Measurements from ENCODE around the gene PLXDC1.
"Not testable (repeated sequence)": the region's sequence is repeated elsewhere in the genome, so short reads cannot be mapped to it uniquely, and the experiment has no call there.

The PLXDC1 gene

GRCh38 chr17:39170109-39170508, 18.7 kb upstream of the PLXDC1 start:
- TF ChIP-seq CTCF (conservative IDR thresholded peaks at IDR 0.05) = no peak
- H3K27ac ChIP-seq = no peak overlapping the region

GRCh38 chr17:39169518-39169917, 18.1 kb upstream of the PLXDC1 start:
- H3K27ac ChIP-seq = no peak overlapping the region
- TF ChIP-seq CTCF (conservative IDR thresholded peaks at IDR 0.05) = no peak

GRCh38 chr17:39169101-39169500, 17.7 kb upstream of the PLXDC1 start:
- H3K27ac ChIP-seq = no peak overlapping the region
- no peak for TF ChIP-seq CTCF (conservative IDR thresholded peaks at IDR 0.05)

- not testable (repeated sequence) for H3K27ac ChIP-seq
Observed at GRCh38 chr17:39168503-39168902, 17.1 kb upstream of the PLXDC1 start.

- no peak overlapping the region for H3K27ac ChIP-seq
- no peak for TF ChIP-seq CTCF (conservative IDR thresholded peaks at IDR 0.05)
Observed at GRCh38 chr17:39167476-39167875, 16.0 kb upstream of the PLXDC1 start.

- H3K27ac ChIP-seq = no peak overlapping the region
- no peak for TF ChIP-seq CTCF (conservative IDR thresholded peaks at IDR 0.05)
Observed at GRCh38 chr17:39166437-39167335, 15.2 kb upstream of the PLXDC1 start.

- TF ChIP-seq CTCF (conservative IDR thresholded peaks at IDR 0.05) = no peak
Observed at GRCh38 chr17:39165841-39166349, 14.5 kb upstream of the PLXDC1 start, which contains the start of gene ARL5C. ARL5C (minus strand) TSS chr17:39166161; CDS start chr17:39165760, 401 bp downstream.

More at GRCh38 chr17:39165841-39166349, 14.5 kb upstream of the PLXDC1 start, which contains the start of gene ARL5C:
- H3K27ac ChIP-seq = no peak within 1 kb of the TSS
